GM23338 (cell line): ENCODE results near the gene PRDM5. TPM values are rescaled to one million over a fixed set of nuclear protein-coding genes. Genes with fewer than 3 reads are reported as not detected.

ENCODE experiments used
- ATAC-seq: fragments of 200-7000 bp; cut with Tn5 transposase; 3 replicates; pipeline ENCODE4 v1.9.1; 2020
- DNase-seq: peaks from one replicate; pipeline ENCODE4 v3.0.0-alpha.2; 2015; ENCODE audit warnings: low spot score
- H2AFZ ChIP-seq: fragments of 200-600 bp; sonication (generic); 2 replicates; pipeline ENCODE4 v1.8.0; 2016; ENCODE audit warnings: antibody characterized with exemption, mild to moderate bottlenecking, moderate library complexity
- H3F3A ChIP-seq: fragments of 200-600 bp; sonication (generic); replicated peaks from 2 replicates; pipeline ENCODE4 v1.8.0; 2017; ENCODE audit warnings: antibody characterized with exemption, mixed run types, low read depth
- H3K27ac ChIP-seq: fragments of 200-600 bp; sonication (generic); 2 replicates; pipeline ENCODE4 v1.6.1; 2016; ENCODE audit warnings: low read depth
- H3K27me3 ChIP-seq: fragments of 200-600 bp; sonication (generic); 2 replicates; pipeline ENCODE4 v1.8.0; 2016; ENCODE audit warnings: mild to moderate bottlenecking, mixed run types, moderate library complexity; ENCODE audit not compliant: insufficient read depth
- H3K36me3 ChIP-seq: fragments of 200-600 bp; sonication (generic); 2 replicates; pipeline ENCODE4 v1.8.0; 2016; ENCODE audit warnings: mild to moderate bottlenecking; ENCODE audit not compliant: insufficient read depth
- H3K4me1 ChIP-seq: fragments of 200-600 bp; sonication (generic); 2 replicates; pipeline ENCODE4 v1.8.0; 2016; ENCODE audit warnings: mild to moderate bottlenecking, moderate library complexity; ENCODE audit not compliant: insufficient read depth
- H3K4me2 ChIP-seq: fragments of 200-600 bp; sonication (generic); 2 replicates; pipeline ENCODE4 v1.7.1; 2017; ENCODE audit warnings: mixed run types
- H3K4me3 ChIP-seq: fragments of 200-600 bp; sonication (generic); 2 replicates; pipeline ENCODE4 v1.6.1; 2016; ENCODE audit warnings: mixed run types
- H3K79me2 ChIP-seq: fragments of 200-600 bp; sonication (generic); replicated peaks from 2 replicates; pipeline ENCODE4 v1.8.0; 2017; ENCODE audit warnings: mild to moderate bottlenecking; ENCODE audit not compliant: insufficient read depth
- H3K9me2 ChIP-seq: fragments of 200-600 bp; sonication (generic); 2 replicates; pipeline ENCODE4 v1.8.0; 2017; ENCODE audit not compliant: insufficient read depth
- H4K20me1 ChIP-seq: fragments of 200-600 bp; sonication (generic); replicated peaks from 2 replicates; pipeline ENCODE4 v1.8.0; 2017; ENCODE audit warnings: mild to moderate bottlenecking; ENCODE audit not compliant: insufficient read depth
- H3K27ac Mint-ChIP-seq: 2 replicates; pipeline ENCODE4 v1.8.0; 2020; ENCODE audit warnings: inconsistent platforms, mild to moderate bottlenecking, moderate library complexity, mixed read lengths
- H3K27me3 Mint-ChIP-seq: 3 replicates; pipeline ENCODE4 v1.8.0; 2022; ENCODE audit warnings: low read depth, mild to moderate bottlenecking, moderate library complexity, mixed read lengths, inconsistent platforms; ENCODE audit not compliant: insufficient read depth, poor library complexity
- H3K36me3 Mint-ChIP-seq: 3 replicates; pipeline ENCODE4 v1.8.0; 2021; ENCODE audit warnings: low read depth, mild to moderate bottlenecking, inconsistent platforms, moderate library complexity, mixed read lengths
- H3K4me1 Mint-ChIP-seq: 3 replicates; pipeline ENCODE4 v1.8.0; 2020; ENCODE audit warnings: mild to moderate bottlenecking, inconsistent platforms, mixed read lengths
- H3K4me3 Mint-ChIP-seq: 3 replicates; pipeline ENCODE4 v1.8.0; 2021; ENCODE audit warnings: moderate library complexity, mild to moderate bottlenecking, inconsistent platforms, mixed read lengths
- H3K9me3 Mint-ChIP-seq: 3 replicates; pipeline ENCODE4 v1.8.0; 2020; ENCODE audit warnings: moderate library complexity, mild to moderate bottlenecking, inconsistent platforms, mixed read lengths
- CREB1 ChIP-seq: fragments of 250-450 bp; sonication (Bioruptor Pico); IDR thresholded peaks from 2 replicates; pipeline ENCODE4 v1.5.0; 2020; ENCODE audit warnings: low read depth, mild to moderate bottlenecking, moderate library complexity
- ETS1 ChIP-seq: IDR thresholded peaks from 2 replicates; pipeline ENCODE4 v1.6.1; 2016; ENCODE audit warnings: antibody characterized with exemption
- EZH2 ChIP-seq: fragments of 200-600 bp; sonication (generic); IDR thresholded peaks from one replicate; pipeline ENCODE4 v1.8.0; 2017; ENCODE audit warnings: antibody characterized with exemption, mild to moderate bottlenecking, low read depth; ENCODE audit not compliant: unreplicated experiment
- EZH2phosphoT487 ChIP-seq: fragments of 200-600 bp; sonication (generic); IDR thresholded peaks from one replicate; pipeline ENCODE4 v1.8.1; 2018; ENCODE audit warnings: antibody characterized with exemption; ENCODE audit not compliant: unreplicated experiment
- JUNB ChIP-seq: IDR thresholded peaks from one replicate; pipeline ENCODE4 v1.6.1; 2016; ENCODE audit warnings: antibody characterized with exemption; ENCODE audit not compliant: unreplicated experiment
- NANOG ChIP-seq: IDR thresholded peaks from 2 replicates; pipeline ENCODE4 v1.6.1; 2016; ENCODE audit warnings: antibody characterized with exemption, borderline replicate concordance
- POLR2AphosphoS5 ChIP-seq: IDR thresholded peaks from 2 replicates; pipeline ENCODE4 v1.6.1; 2016; ENCODE audit warnings: antibody characterized with exemption, low read depth
- STAT1 ChIP-seq: IDR thresholded peaks from one replicate; pipeline ENCODE4 v1.6.1; 2016; ENCODE audit warnings: antibody characterized with exemption; ENCODE audit not compliant: unreplicated experiment
- ZNF114 ChIP-seq: fragments of 250-450 bp; sonication (Bioruptor Pico); IDR thresholded peaks from 2 replicates; pipeline ENCODE4 v1.5.0; 2020; ENCODE audit warnings: mild to moderate bottlenecking, moderate library complexity
- ZNF331 ChIP-seq: fragments of 250-450 bp; sonication (Bioruptor Pico); IDR thresholded peaks from 2 replicates; pipeline ENCODE4 v1.5.0; 2020; ENCODE audit warnings: low read depth, mild to moderate bottlenecking, moderate library complexity
- ZNF462 ChIP-seq: fragments of 250-450 bp; sonication (Bioruptor Pico); IDR thresholded peaks from 2 replicates; pipeline ENCODE4 v1.5.0; 2020; ENCODE audit warnings: mild to moderate bottlenecking, moderate library complexity
- polyA plus RNA-seq: library from polyadenylated mRNA; unstranded; fragments of >200 nt; fragmentation: Nextera tagmentation; extraction: Ambion mirVana; gene quantifications from 2 replicates; pipeline ENCODE4 v1.2.1, GENCODE V29; 2016
- total RNA-seq: library from RNA; depleted of rRNA; stranded (reverse); fragments of >200 nt; shearing (Covaris generic); gene quantifications from 2 replicates; pipeline ENCODE4 v1.2.3, GENCODE V29; 2014
- TF ChIP-seq, protein P1 (sequence below), 2 experiments: fragments of 200-600 bp in 1 of 2; sonication (generic) in 1 of 2; conservative IDR thresholded peaks; 2 replicates each; pipeline versions ENCODE4 v1.5.1 to v1.6.1; 2016 to 2017; ENCODE audit warnings: antibody characterized with exemption in 2 of 2, low read depth in 2 of 2, mild to moderate bottlenecking in 2 of 2, moderate library complexity in 1 of 2
- TF ChIP-seq, protein P2 (sequence below): IDR thresholded peaks from one replicate; pipeline ENCODE4 v1.6.1; 2018; ENCODE audit warnings: antibody characterized with exemption; ENCODE audit not compliant: unreplicated experiment

The PRDM5 gene
- total and polyA plus RNA-seq, 2 experiments from 2014 or later: 11.2 to 40.4 TPM

DNA sequence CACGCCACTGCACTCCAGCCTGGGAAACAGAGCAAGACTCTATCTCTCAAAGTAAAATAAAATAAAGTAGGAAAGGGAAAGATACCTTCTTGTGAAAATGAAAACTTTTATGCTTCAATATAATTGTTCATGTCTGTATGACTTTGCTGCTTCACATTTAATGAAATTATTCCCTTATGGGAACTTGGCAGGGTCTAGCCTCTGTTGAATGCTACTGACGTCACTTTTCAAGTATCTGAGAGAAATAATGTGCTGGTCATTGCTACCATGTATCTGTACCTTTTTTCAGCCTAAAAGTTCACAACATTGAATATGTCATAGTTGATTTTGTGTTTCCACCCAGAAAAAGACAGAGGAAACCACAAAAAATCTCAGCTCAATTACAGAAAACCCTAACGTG is 65.2 kb downstream of the PRDM5 start:
- Histone ChIP-seq H3K4me1 (no peaks in the 10 kb centered on the region), H3F3A (no peaks in the 10 kb centered on the region), H3K4me2 (no peak overlapping the region), H3K9me2 (no peaks in the 10 kb centered on the region), H3K27me3 (no peaks in the 10 kb centered on the region), H2AFZ (no peak overlapping the region), H3K79me2 (peaks cover 18% of the 10 kb centered on the region; the same call in 1 of the 2 replicates), H3K27ac (no peak overlapping the region), H3K36me3 (no peaks in the 10 kb centered on the region), H3K4me3 (no peak overlapping the region), H4K20me1 (no peaks in the 10 kb centered on the region)
- no peak for DNase-seq
- H3K36me3 Mint-ChIP-seq: no peaks in the 10 kb centered on the region
- TF ChIP-seq CREB1 (CRISPR knock-in tag) (no peak), STAT1 (no peak), NANOG (no peak), ZNF462 (CRISPR knock-in tag) (no peak), ETS1 (no peak), EZH2 (no peak), JUNB (no peak), EZH2phosphoT487 (no peak), POLR2AphosphoS5 (no peak), ZNF331 (no peak), ZNF114 (CRISPR knock-in tag) (no peak)
- TF ChIP-seq, protein P1, sequence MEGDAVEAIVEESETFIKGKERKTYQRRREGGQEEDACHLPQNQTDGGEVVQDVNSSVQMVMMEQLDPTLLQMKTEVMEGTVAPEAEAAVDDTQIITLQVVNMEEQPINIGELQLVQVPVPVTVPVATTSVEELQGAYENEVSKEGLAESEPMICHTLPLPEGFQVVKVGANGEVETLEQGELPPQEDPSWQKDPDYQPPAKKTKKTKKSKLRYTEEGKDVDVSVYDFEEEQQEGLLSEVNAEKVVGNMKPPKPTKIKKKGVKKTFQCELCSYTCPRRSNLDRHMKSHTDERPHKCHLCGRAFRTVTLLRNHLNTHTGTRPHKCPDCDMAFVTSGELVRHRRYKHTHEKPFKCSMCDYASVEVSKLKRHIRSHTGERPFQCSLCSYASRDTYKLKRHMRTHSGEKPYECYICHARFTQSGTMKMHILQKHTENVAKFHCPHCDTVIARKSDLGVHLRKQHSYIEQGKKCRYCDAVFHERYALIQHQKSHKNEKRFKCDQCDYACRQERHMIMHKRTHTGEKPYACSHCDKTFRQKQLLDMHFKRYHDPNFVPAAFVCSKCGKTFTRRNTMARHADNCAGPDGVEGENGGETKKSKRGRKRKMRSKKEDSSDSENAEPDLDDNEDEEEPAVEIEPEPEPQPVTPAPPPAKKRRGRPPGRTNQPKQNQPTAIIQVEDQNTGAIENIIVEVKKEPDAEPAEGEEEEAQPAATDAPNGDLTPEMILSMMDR (conservative IDR thresholded peaks at IDR 0.05; ENCODE audit: low read depth in 2 of 2): no peak
- TF ChIP-seq, protein P2, sequence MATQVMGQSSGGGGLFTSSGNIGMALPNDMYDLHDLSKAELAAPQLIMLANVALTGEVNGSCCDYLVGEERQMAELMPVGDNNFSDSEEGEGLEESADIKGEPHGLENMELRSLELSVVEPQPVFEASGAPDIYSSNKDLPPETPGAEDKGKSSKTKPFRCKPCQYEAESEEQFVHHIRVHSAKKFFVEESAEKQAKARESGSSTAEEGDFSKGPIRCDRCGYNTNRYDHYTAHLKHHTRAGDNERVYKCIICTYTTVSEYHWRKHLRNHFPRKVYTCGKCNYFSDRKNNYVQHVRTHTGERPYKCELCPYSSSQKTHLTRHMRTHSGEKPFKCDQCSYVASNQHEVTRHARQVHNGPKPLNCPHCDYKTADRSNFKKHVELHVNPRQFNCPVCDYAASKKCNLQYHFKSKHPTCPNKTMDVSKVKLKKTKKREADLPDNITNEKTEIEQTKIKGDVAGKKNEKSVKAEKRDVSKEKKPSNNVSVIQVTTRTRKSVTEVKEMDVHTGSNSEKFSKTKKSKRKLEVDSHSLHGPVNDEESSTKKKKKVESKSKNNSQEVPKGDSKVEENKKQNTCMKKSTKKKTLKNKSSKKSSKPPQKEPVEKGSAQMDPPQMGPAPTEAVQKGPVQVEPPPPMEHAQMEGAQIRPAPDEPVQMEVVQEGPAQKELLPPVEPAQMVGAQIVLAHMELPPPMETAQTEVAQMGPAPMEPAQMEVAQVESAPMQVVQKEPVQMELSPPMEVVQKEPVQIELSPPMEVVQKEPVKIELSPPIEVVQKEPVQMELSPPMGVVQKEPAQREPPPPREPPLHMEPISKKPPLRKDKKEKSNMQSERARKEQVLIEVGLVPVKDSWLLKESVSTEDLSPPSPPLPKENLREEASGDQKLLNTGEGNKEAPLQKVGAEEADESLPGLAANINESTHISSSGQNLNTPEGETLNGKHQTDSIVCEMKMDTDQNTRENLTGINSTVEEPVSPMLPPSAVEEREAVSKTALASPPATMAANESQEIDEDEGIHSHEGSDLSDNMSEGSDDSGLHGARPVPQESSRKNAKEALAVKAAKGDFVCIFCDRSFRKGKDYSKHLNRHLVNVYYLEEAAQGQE: no peak
- H3K9me3 Mint-ChIP-seq: no peaks in the 10 kb centered on the region
- no peaks in the 10 kb centered on the region for H3K27me3 Mint-ChIP-seq
- H3K4me3 Mint-ChIP-seq: no peak overlapping the region
- no peak for ATAC-seq
- H3K4me1 Mint-ChIP-seq: peaks cover 12% of the 10 kb centered on the region
- no peak overlapping the region for H3K27ac Mint-ChIP-seq
